22Rv1 (cell line): Measurements from ENCODE around the gene IRF7.

Experiments
- CTCF ChIP-seq: fragments of 450-650 bp; IDR thresholded peaks from 2 replicates; pipeline ENCODE4 v1.5.1; 2017; ENCODE audit warnings: mild to moderate bottlenecking
- ZFX ChIP-seq: fragments of 450-650 bp; IDR thresholded peaks from 2 replicates; pipeline ENCODE4 v1.6.1; 2017; ENCODE audit warnings: antibody characterized with exemption, borderline replicate concordance

GRCh38 chr11:653837-654236 lies 38.1 kb upstream of the IRF7 start:
- TF ChIP-seq CTCF (no peak), ZFX (no peak)
